H1 (cell line): ENCODE data around the gene DNASE1. TPM values are rescaled to one million over a fixed set of nuclear protein-coding genes. Genes with fewer than 3 reads are reported as not detected.

Experiments used
- EP300 ChIP-seq, 2 experiments: IDR thresholded peaks; 1 replicate in 1 of 2; 2 replicates in 1 of 2; pipeline ENCODE4 v1.6.1; 2011 to 2012; ENCODE audit warnings: low read depth in 2 of 2, low read length in 2 of 2, mild to moderate bottlenecking in 2 of 2, borderline replicate concordance in 1 of 2, inconsistent platforms in 1 of 2, moderate library complexity in 1 of 2
- MAFK ChIP-seq: IDR thresholded peaks from 2 replicates; pipeline ENCODE4 v1.6.1; 2012; ENCODE audit warnings: low read depth, mild to moderate bottlenecking, improper control_type of control experiment, low read length
- RFX5 ChIP-seq: IDR thresholded peaks from 2 replicates; pipeline ENCODE4 v1.6.1; 2011; ENCODE audit warnings: low read depth, low read length, improper control_type of control experiment, borderline replicate concordance
- SP4 ChIP-seq: IDR thresholded peaks from 2 replicates; pipeline ENCODE4 v1.6.1; 2012; ENCODE audit warnings: low read length, inconsistent platforms
- YY1 ChIP-seq: IDR thresholded peaks from 2 replicates; pipeline ENCODE4 v1.6.1; 2011; ENCODE audit warnings: low read depth, mild to moderate bottlenecking, low read length
- polyA plus RNA-seq, 7 experiments: library from polyadenylated mRNA; depleted of rRNA in 3 of 7; stranded (reverse) in 5 of 7; unstranded in 2 of 7; fragments of >200 nt in 5 of 7; fragments of 200-250 nt in 2 of 7; gene quantifications; 1 replicate in 5 of 7; 2 replicates in 1 of 7; 4 replicates in 1 of 7; pipeline versions ENCODE4 v1.2.1 to v1.2.3, GENCODE V29; 2011 to 2013; ENCODE audit warnings: missing spikeins in 2 of 7, mixed read lengths in 2 of 7
- total RNA-seq: library from RNA; stranded (reverse); fragmentation: NEBNext Ultra II Directional; extraction: Animal tissue kit (Norgen Biotek cat#: 25700); gene quantifications from 2 replicates; pipeline ENCODE4 v1.2.1, GENCODE V29; 2021

DNASE1 gene
- total and polyA plus RNA-seq, 2 of the 8 experiments (the other 6 are each of a cell fraction or from before 2014, with no cell fraction given): 11.5 to 16.7 TPM

DNA sequence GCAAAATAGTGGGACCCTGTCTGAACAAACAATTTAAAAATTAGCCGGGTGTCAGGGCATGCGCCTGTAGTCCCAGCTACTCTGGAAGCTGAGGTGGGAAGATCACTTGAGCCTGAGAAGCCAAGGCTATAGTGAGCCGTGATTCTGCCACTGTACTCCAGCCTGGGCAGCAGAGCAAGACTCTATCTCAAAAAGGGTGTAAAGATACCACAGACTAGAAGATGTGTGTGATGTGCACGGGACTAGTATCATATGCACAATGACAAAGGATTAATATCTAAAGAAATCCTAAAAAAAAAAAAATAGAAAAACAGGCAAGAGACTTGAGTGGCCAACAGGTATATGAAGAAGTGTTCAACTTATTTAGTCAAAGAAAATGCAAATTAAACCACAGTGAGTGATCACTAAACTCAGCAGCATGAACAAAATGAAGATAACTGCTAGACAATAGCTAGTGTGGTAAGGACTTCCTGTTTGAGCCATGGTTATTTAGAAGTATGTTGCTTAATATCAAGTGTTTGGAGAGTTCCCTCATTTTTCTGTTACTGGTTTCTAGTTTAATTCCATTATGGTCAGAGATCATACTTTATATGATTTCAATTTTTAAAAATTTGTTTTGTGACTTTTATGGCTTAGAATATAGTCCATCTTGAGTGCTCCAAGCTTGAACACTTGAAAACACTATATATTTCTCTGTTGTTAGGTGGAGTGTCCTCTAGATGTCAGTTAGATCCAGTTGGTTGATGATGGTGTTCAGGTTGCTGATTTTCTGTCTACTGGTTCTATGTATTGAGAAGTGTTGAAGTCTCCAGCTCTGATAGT lies 28.4 kb upstream of the DNASE1 start (continued):
- TF ChIP-seq RFX5: no peak
- TF ChIP-seq YY1: no peak
- TF ChIP-seq SP4: no peak
- TF ChIP-seq EP300 (IDR thresholded peaks at IDR 0.05; ENCODE audit: borderline replicate concordance in 1 of 2, low read depth in 2 of 2, low read length in 2 of 2): no peak
- no peak for TF ChIP-seq MAFK
